Cardiac muscle cell (in vitro differentiated cells and primary cell): ENCODE measurements around the gene NOS1. TPM values are rescaled to one million over a fixed set of nuclear protein-coding genes. Genes with fewer than 3 reads are reported as not detected.

Experiments
- DNase-seq, 2 donors: peaks; one replicate each; pipeline versions ENCODE4 v3.0.0 to v3.0.0-alpha.2; 2010 to 2017; ENCODE audit warnings: low read depth in 1 of 2, low spot score in 1 of 2
- H3K27ac ChIP-seq: fragments of 200-600 bp; sonication (generic); 2 replicates; pipeline ENCODE4 v1.5.1; 2016
- H3K27me3 ChIP-seq: fragments of 200-600 bp; sonication (generic); 2 replicates; pipeline ENCODE4 v1.6.0; 2016; ENCODE audit warnings: control low read depth
- H3K36me3 ChIP-seq: fragments of 200-600 bp; sonication (generic); 2 replicates; pipeline ENCODE4 v1.5.1; 2016; ENCODE audit warnings: control low read depth
- H3K4me1 ChIP-seq: fragments of 200-600 bp; sonication (generic); 2 replicates; pipeline ENCODE4 v1.8.1; 2017; ENCODE audit warnings: low read depth, mild to moderate bottlenecking, mixed run types
- H3K4me3 ChIP-seq: fragments of 200-600 bp; sonication (generic); 2 replicates; pipeline ENCODE4 v1.5.1; 2016; ENCODE audit warnings: mild to moderate bottlenecking
- H3K9me3 ChIP-seq: fragments of 200-600 bp; sonication (generic); 2 replicates; pipeline ENCODE4 v1.5.1; 2017; ENCODE audit warnings: low read depth, mild to moderate bottlenecking, control low read depth
- polyA plus RNA-seq: library from polyadenylated mRNA; unstranded; fragments of >200 nt; fragmentation: Nextera tagmentation; extraction: Ambion mirVana; gene quantifications from 2 replicates; pipeline ENCODE4 v1.2.1, GENCODE V29; 2016
- total RNA-seq: library from RNA; depleted of rRNA; stranded (reverse); fragments of >200 nt; gene quantifications from 2 replicates; pipeline ENCODE4 v1.2.3, GENCODE V29; 2016
- TF ChIP-seq, protein P1 (sequence below): IDR thresholded peaks from 2 replicates; pipeline ENCODE4 v1.5.1; 2012; ENCODE audit warnings: low read depth, mild to moderate bottlenecking, low read length

Gene NOS1
- total and polyA plus RNA-seq, 2 experiments from 2014 or later, result not detected

DNA sequence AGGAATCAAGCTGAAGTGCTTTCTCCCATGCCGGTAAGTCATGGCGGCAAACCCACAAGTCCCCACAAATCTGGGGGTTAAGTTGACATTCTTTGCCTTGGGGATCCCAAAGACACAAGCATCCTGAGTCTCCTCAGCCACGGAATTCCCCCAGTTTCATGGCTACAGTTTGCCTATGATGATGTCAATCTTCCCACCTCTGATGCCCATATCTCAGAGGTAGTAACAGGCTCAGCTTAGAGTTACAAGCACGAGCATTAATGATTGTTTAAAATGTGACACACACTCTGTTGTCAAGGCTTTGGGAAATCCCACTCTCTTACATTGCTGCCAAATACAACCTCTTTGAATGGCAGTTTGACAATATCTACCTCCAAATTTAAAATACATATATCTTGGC, 22.3 kb downstream of the NOS1 start:
- Histone ChIP-seq H3K27me3 (no peaks in the 10 kb centered on the region), H3K9me3 (no peaks in the 10 kb centered on the region), H3K4me1 (no peaks in the 10 kb centered on the region), H3K36me3 (no peaks in the 10 kb centered on the region), H3K27ac (no peak overlapping the region), H3K4me3 (no peak overlapping the region)
- TF ChIP-seq, protein P1, sequence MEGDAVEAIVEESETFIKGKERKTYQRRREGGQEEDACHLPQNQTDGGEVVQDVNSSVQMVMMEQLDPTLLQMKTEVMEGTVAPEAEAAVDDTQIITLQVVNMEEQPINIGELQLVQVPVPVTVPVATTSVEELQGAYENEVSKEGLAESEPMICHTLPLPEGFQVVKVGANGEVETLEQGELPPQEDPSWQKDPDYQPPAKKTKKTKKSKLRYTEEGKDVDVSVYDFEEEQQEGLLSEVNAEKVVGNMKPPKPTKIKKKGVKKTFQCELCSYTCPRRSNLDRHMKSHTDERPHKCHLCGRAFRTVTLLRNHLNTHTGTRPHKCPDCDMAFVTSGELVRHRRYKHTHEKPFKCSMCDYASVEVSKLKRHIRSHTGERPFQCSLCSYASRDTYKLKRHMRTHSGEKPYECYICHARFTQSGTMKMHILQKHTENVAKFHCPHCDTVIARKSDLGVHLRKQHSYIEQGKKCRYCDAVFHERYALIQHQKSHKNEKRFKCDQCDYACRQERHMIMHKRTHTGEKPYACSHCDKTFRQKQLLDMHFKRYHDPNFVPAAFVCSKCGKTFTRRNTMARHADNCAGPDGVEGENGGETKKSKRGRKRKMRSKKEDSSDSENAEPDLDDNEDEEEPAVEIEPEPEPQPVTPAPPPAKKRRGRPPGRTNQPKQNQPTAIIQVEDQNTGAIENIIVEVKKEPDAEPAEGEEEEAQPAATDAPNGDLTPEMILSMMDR, result no peak
- no peak for DNase-seq

DNA sequence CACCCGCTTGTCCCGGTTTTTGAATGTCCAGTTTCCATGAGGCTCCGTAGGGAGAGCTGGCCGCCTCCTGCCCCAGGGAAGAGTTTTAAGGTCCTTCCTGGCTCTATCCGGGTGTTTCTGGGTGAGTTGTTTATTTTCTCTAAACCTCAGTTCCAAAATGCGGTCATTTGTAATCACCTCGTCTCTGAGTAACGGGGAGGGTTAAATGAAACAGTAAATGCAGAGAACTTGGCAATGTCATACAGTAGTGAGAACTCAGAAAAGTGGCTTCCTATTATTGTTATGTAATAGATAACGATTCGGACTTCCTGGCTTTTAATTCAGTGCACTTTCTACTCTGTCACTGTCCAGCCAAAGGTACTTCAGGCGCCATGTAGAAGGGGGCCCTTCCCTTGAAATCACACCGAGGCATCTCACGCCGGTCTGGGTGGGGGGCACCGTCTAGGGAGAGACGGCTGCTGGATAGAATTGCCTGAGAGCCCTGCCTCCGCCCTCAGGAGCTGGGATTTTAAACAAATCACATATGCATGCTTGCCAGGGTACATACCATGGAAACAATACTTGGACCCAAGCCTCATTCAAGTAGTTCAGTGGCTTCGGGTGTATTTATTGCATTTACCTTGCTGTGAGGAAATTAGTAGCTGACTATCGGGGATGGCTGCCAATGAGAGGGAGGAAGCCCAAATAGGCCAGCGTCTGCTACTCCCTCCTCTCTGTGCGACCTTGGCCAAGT, 26.4 kb downstream of the NOS1 start:
- H3K4me1 ChIP-seq, result no peaks in the 10 kb centered on the region
- H3K27me3 ChIP-seq, result no peaks in the 10 kb centered on the region
- no peak for DNase-seq
- no peaks in the 10 kb centered on the region for H3K36me3 ChIP-seq
- H3K9me3 ChIP-seq, result no peaks in the 10 kb centered on the region
- H3K4me3 ChIP-seq, result no peak overlapping the region
- no peak overlapping the region for H3K27ac ChIP-seq
- TF ChIP-seq, protein P1, result no peak

DNA sequence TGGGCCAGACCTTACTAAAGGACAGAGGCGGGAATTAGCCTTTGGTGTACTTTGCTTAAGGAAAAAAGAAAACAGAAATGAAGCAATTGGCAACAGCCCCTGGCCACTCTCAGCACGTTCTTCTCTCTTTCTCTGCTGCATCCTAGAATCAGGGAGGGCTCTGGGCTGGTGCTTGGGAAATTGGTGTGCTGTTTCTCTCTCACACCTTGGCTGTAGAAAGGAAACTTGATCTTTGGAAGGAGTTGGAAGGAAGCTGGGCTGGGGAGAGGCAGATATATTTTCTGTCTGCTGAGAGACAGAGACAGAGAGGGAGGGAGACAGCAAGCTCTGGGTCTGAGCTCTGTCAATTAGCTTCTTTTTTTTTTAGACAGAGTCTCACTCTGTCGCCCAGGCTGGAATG, 27.4 kb downstream of the NOS1 start:
- no peak for DNase-seq
- no peak overlapping the region for H3K27ac ChIP-seq
- TF ChIP-seq, protein P1, result no peak
- no peak overlapping the region for H3K4me3 ChIP-seq
- H3K27me3 ChIP-seq, result no peaks in the 10 kb centered on the region
- no peaks in the 10 kb centered on the region for H3K36me3 ChIP-seq
- no peaks in the 10 kb centered on the region for H3K4me1 ChIP-seq
- no peaks in the 10 kb centered on the region for H3K9me3 ChIP-seq

DNA sequence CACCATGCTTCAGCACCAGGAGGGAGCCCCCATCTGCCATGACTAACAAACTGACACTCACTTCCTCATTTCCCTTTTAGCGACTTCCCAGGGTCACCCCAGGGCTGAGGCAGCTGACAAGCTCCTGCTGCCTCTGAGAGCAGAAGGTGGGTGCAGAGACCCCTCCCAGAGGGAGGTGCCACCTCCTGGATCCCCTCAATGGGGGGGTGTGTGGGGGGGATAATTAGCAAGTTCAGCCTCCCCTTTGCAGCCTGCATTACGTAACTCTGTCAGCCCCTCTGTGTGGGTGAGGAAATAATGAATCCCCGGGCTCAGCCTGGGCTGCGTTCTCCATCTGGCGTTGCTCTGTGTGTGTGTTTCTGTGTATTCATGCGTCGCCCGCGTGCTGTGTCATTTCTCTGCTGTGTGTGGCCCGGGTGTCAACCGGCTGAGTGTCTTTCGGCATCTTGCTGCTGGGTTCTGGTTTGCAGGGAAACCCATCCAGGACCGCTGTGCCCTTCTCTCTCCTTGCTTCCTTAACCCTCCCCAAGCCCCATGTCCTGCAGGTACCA, 28.0 kb downstream of the NOS1 start:
- Histone ChIP-seq H3K36me3 (no peaks in the 10 kb centered on the region), H3K27me3 (no peaks in the 10 kb centered on the region), H3K4me1 (no peaks in the 10 kb centered on the region), H3K27ac (no peak overlapping the region), H3K9me3 (no peaks in the 10 kb centered on the region), H3K4me3 (no peak overlapping the region)
- DNase-seq, result no peak
- TF ChIP-seq, protein P1, result no peak

DNA sequence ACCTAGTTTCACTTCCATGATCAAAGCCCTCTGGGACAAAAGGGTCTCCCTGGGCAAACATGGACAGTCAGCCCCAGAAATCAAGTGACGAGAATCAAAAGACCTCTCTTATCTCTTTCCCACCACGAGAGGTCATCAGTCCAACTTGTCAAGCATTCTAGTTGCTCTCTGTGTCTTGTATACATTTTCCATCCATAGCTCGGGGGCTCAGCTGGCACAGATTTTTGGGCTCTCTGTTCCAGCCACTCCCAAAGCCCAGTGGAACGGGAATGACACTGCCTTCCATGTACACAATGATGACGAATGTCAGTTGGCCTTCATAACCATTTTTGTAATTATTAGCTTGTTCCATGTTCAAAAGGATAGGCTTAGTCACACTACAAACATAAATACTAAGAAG, 29.7 kb downstream of the NOS1 start:
- TF ChIP-seq, protein P1, result no peak
- no peaks in the 10 kb centered on the region for H3K4me1 ChIP-seq
- no peak overlapping the region for H3K27ac ChIP-seq
- no peak for DNase-seq
- H3K4me3 ChIP-seq, result no peak overlapping the region
- no peaks in the 10 kb centered on the region for H3K27me3 ChIP-seq
- H3K36me3 ChIP-seq, result no peaks in the 10 kb centered on the region
- no peaks in the 10 kb centered on the region for H3K9me3 ChIP-seq
